NOMO-1 treated with DMSO at 0.1 percent for 48 hours (cell line): Measurements from ENCODE around the gene SH3PXD2A.
A peak's percentile ranks its signal among the peaks of the same experiment; 100 is the strongest.
"Not testable (repeated sequence)": the region's sequence is repeated elsewhere in the genome, so short reads cannot be mapped to it uniquely, and the experiment has no call there.

Experiments
- DNase-seq: peaks from one replicate; lab custom pipeline; 2025; ENCODE audit not compliant: unreplicated experiment; lab: John Stamatoyannopoulos, UW

Gene SH3PXD2A

GRCh38 chr10:103772096-103772845 lies 83.1 kb downstream of the SH3PXD2A start:
- peak; percentile 27 for DNase-seq

GRCh38 chr10:103770139-103770538 lies 85.2 kb downstream of the SH3PXD2A start:
- no peak for DNase-seq

- peak; percentile 86 for DNase-seq
Measured at GRCh38 chr10:103769176-103769575, 86.2 kb downstream of the SH3PXD2A start.

- peak; percentile 16 for DNase-seq
Measured at GRCh38 chr10:103768345-103768744, 87.0 kb downstream of the SH3PXD2A start.

GRCh38 chr10:103767756-103768155 lies 87.6 kb downstream of the SH3PXD2A start:
- no peak for DNase-seq

- DNase-seq = no peak
Measured at GRCh38 chr10:103766751-103767505, 88.4 kb downstream of the SH3PXD2A start.

GRCh38 chr10:103765981-103766380 lies 89.4 kb downstream of the SH3PXD2A start:
- no peak for DNase-seq

- no peak for DNase-seq
Measured at GRCh38 chr10:103765168-103765567, 90.2 kb downstream of the SH3PXD2A start.

GRCh38 chr10:103764296-103765088 lies 90.9 kb downstream of the SH3PXD2A start:
- no peak for DNase-seq

GRCh38 chr10:103763374-103764202 lies 91.8 kb downstream of the SH3PXD2A start:
- peak; percentile 90 for DNase-seq

- DNase-seq = no peak
Measured at GRCh38 chr10:103762916-103763315, 92.5 kb downstream of the SH3PXD2A start.

- no peak for DNase-seq
Measured at GRCh38 chr10:103762162-103762561, 93.2 kb downstream of the SH3PXD2A start.

- no peak for DNase-seq
Measured at GRCh38 chr10:103761075-103761920, 94.1 kb downstream of the SH3PXD2A start.

GRCh38 chr10:103760233-103760632 lies 95.1 kb downstream of the SH3PXD2A start:
- not testable (repeated sequence) for DNase-seq

- DNase-seq = peak; percentile 93
Measured at GRCh38 chr10:103759100-103759781, 96.1 kb downstream of the SH3PXD2A start.

- no peak for DNase-seq
Measured at GRCh38 chr10:103758294-103758681, 97.1 kb downstream of the SH3PXD2A start.

GRCh38 chr10:103757531-103758293 lies 97.7 kb downstream of the SH3PXD2A start:
- peak; percentile 54 for DNase-seq

GRCh38 chr10:103756277-103756869 lies 99.0 kb downstream of the SH3PXD2A start:
- DNase-seq = no peak
